Tibial nerve (tissue), 4 donors: ENCODE data around the gene FNDC1. TPM values are rescaled to one million over a fixed set of nuclear protein-coding genes. Genes with fewer than 3 reads are reported as not detected.

Source experiments
- DNase-seq, 2 donors: peaks; one replicate each; pipeline ENCODE4 v3.0.0-alpha.2; 2019; ENCODE audit warnings: low spot score in 2 of 2
- H3K27ac ChIP-seq, 4 donors: fragments of 200-600 bp; sonication (generic) in 3 of 4; one replicate each; pipeline ENCODE4 v1.5.1; 2017 to 2019; ENCODE audit warnings: mild to moderate bottlenecking in 1 of 4
- H3K27me3 ChIP-seq, 2 donors: fragments of 200-600 bp; sonication (generic) in 1 of 2; one replicate each; pipeline versions ENCODE4 v1.5.1 to v1.6.0; 2017 to 2019
- H3K36me3 ChIP-seq, 3 donors: fragments of 200-600 bp; sonication (generic); one replicate each; pipeline ENCODE4 v1.5.1; 2018 to 2019
- H3K4me1 ChIP-seq, 4 donors: fragments of 200-600 bp; sonication (generic) in 3 of 4; one replicate each; pipeline ENCODE4 v1.5.1; 2017 to 2019
- H3K4me3 ChIP-seq, 4 donors: fragments of 200-600 bp; sonication (generic) in 3 of 4; one replicate each; pipeline ENCODE4 v1.5.1; 2017 to 2019; ENCODE audit warnings: mild to moderate bottlenecking in 1 of 4, moderate library complexity in 1 of 4
- H3K9me3 ChIP-seq, 4 donors: fragments of 200-600 bp; sonication (generic) in 3 of 4; one replicate each; pipeline ENCODE4 v1.5.1; 2017 to 2019
- EP300 ChIP-seq, 2 donors: sonication (generic); formaldehyde crosslinking; IDR thresholded peaks; one replicate each; pipeline ENCODE4 v1.6.1; 2017; ENCODE audit warnings: antibody characterized with exemption in 2 of 2, mild to moderate bottlenecking in 1 of 2
- POLR2A ChIP-seq, 2 donors: fragments of 450-650 bp; IDR thresholded peaks; one replicate each; pipeline ENCODE4 v1.6.1; 2017; ENCODE audit warnings: antibody characterized with exemption in 2 of 2, mild to moderate bottlenecking in 2 of 2, moderate library complexity in 2 of 2
- WGBS, 2 donors: methylation state at CpG; one replicate each; pipeline ENCODE4 v1.1.5; 2018; 5-methylcytosine and 5-hydroxymethylcytosine counted together
- total RNA-seq, 4 donors: library from RNA; depleted of rRNA; stranded (reverse); fragments of >200 nt; gene quantifications; one replicate each; pipeline ENCODE4 v1.1.0, GENCODE V29; 2016
- TF ChIP-seq, protein P1 (sequence below), 5 experiments: fragments of 200-600 bp in 3 of 5; fragments of 450-650 bp in 2 of 5; sonication (generic) in 3 of 5; IDR thresholded peaks; one replicate each; pipeline ENCODE4 v1.5.1; 2016 to 2019; ENCODE audit warnings: antibody characterized with exemption in 5 of 5, mild to moderate bottlenecking in 3 of 5, moderate library complexity in 2 of 5

Gene FNDC1
- total RNA-seq, 4 donors from 2014 or later = 2.1 to 8.2 (median 5.4) TPM

- no peaks in the 10 kb centered on the region for H3K36me3 ChIP-seq
- no peak for TF ChIP-seq POLR2A (IDR thresholded peaks at IDR 0.05)
- TF ChIP-seq, protein P1, sequence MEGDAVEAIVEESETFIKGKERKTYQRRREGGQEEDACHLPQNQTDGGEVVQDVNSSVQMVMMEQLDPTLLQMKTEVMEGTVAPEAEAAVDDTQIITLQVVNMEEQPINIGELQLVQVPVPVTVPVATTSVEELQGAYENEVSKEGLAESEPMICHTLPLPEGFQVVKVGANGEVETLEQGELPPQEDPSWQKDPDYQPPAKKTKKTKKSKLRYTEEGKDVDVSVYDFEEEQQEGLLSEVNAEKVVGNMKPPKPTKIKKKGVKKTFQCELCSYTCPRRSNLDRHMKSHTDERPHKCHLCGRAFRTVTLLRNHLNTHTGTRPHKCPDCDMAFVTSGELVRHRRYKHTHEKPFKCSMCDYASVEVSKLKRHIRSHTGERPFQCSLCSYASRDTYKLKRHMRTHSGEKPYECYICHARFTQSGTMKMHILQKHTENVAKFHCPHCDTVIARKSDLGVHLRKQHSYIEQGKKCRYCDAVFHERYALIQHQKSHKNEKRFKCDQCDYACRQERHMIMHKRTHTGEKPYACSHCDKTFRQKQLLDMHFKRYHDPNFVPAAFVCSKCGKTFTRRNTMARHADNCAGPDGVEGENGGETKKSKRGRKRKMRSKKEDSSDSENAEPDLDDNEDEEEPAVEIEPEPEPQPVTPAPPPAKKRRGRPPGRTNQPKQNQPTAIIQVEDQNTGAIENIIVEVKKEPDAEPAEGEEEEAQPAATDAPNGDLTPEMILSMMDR (IDR thresholded peaks at IDR 0.05) = no peak
- no peak for TF ChIP-seq EP300 (IDR thresholded peaks at IDR 0.05)
- H3K9me3 ChIP-seq = no peaks in the 10 kb centered on the region
- H3K27ac ChIP-seq = no peak overlapping the region
- WGBS, 2 donors = 93 to 94% methylated on average over 5 of the region's 5 CpGs
- DNase-seq = no peak
- no peaks in the 10 kb centered on the region for H3K4me1 ChIP-seq
- H3K27me3 ChIP-seq = no peaks in the 10 kb centered on the region
- no peak overlapping the region for H3K4me3 ChIP-seq
Observed at GRCh38 chr6:159298840-159299239, 129.6 kb downstream of the FNDC1 start.

- no peaks in the 10 kb centered on the region for H3K36me3 ChIP-seq
- no peak overlapping the region for H3K4me3 ChIP-seq
- no peaks in the 10 kb centered on the region for H3K27me3 ChIP-seq
- H3K9me3 ChIP-seq = no peaks in the 10 kb centered on the region
- H3K27ac ChIP-seq = no peak overlapping the region
- DNase-seq = no peak
- 62 to 81% methylated on average over 2 of the region's 2 CpGs for WGBS, 2 donors
- peaks cover 0 to under 1% (median 0%) of the 10 kb centered on the region in 4 donors for H3K4me1 ChIP-seq
- TF ChIP-seq, protein P1 (IDR thresholded peaks at IDR 0.05) = no peak
- TF ChIP-seq POLR2A (IDR thresholded peaks at IDR 0.05) (no peak), EP300 (IDR thresholded peaks at IDR 0.05) (no peak)
Observed at GRCh38 chr6:159299566-159299965, 130.4 kb downstream of the FNDC1 start.

GRCh38 chr6:159301277-159301676 is 132.1 kb downstream of the FNDC1 start:
- TF ChIP-seq EP300 (IDR thresholded peaks at IDR 0.05) (no peak), POLR2A (IDR thresholded peaks at IDR 0.05) (no peak)
- TF ChIP-seq, protein P1 (IDR thresholded peaks at IDR 0.05) = no peak
- no peaks in the 10 kb centered on the region for H3K9me3 ChIP-seq
- H3K4me1 ChIP-seq = peaks cover 0 to 16% (median 0%) of the 10 kb centered on the region in 4 donors
- no peak overlapping the region for H3K4me3 ChIP-seq
- H3K27ac ChIP-seq = no peak overlapping the region
- DNase-seq = no peak
- no peaks in the 10 kb centered on the region for H3K36me3 ChIP-seq
- WGBS, 2 donors = 74 to 85% methylated on average over 5 of the region's 5 CpGs
- no peaks in the 10 kb centered on the region for H3K27me3 ChIP-seq

- Histone ChIP-seq H3K4me1 (peaks cover 0 to 22% (median 0%) of the 10 kb centered on the region in 4 donors), H3K27ac (no peak overlapping the region), H3K36me3 (no peaks in the 10 kb centered on the region), H3K4me3 (no peak overlapping the region), H3K9me3 (no peaks in the 10 kb centered on the region), H3K27me3 (no peaks in the 10 kb centered on the region)
- DNase-seq = no peak
- TF ChIP-seq POLR2A (IDR thresholded peaks at IDR 0.05) (no peak), EP300 (IDR thresholded peaks at IDR 0.05) (no peak)
- TF ChIP-seq, protein P1 (IDR thresholded peaks at IDR 0.05) = no peak
- 62 to 65% methylated on average over 7 of the region's 7 CpGs for WGBS, 2 donors
Observed at GRCh38 chr6:159301810-159302593, 132.8 kb downstream of the FNDC1 start.

DNA sequence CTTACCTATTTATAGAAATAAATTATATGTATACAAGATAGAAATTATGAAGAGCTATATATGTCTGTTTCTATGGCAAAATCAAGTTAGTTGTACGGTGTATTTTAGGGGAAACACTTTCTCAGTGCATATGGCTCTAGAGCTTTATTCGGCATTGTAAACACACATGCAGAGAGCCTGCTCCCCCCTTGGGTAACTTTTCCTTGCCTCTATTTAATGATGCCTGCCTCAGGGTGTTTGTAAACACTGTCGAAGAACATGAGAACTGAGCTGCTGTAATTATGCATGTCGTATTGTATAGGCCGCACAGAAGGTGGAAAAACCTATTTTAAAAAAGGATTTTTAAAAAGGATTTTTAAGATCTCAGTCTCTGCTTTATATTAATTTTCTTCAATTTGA is 133.4 kb downstream of the FNDC1 start:
- peaks cover 0 to 26% (median 0%) of the 10 kb centered on the region in 4 donors for H3K4me1 ChIP-seq
- no peak overlapping the region for H3K27ac ChIP-seq
- WGBS, 2 donors = 70 to 82% methylated on average over 5 of the region's 5 CpGs
- no peak for TF ChIP-seq EP300 (IDR thresholded peaks at IDR 0.05)
- TF ChIP-seq, protein P1 (IDR thresholded peaks at IDR 0.05) = no peak
- no peak for TF ChIP-seq POLR2A (IDR thresholded peaks at IDR 0.05)
- H3K4me3 ChIP-seq = no peak overlapping the region
- H3K9me3 ChIP-seq = no peaks in the 10 kb centered on the region
- no peaks in the 10 kb centered on the region for H3K27me3 ChIP-seq
- DNase-seq = no peak
- H3K36me3 ChIP-seq = no peaks in the 10 kb centered on the region
